Cardiac muscle cell (in vitro differentiated cells and primary cell): ENCODE data around the gene PITPNC1. TPM values are rescaled to one million over a fixed set of nuclear protein-coding genes. Genes with fewer than 3 reads are reported as not detected.

ENCODE experiments used
- DNase-seq, 2 donors: peaks; one replicate each; pipeline versions ENCODE4 v3.0.0 to v3.0.0-alpha.2; 2010 to 2017; ENCODE audit warnings: low read depth in 1 of 2, low spot score in 1 of 2
- H3K27ac ChIP-seq: fragments of 200-600 bp; sonication (generic); 2 replicates; pipeline ENCODE4 v1.5.1; 2016
- H3K27me3 ChIP-seq: fragments of 200-600 bp; sonication (generic); 2 replicates; pipeline ENCODE4 v1.6.0; 2016; ENCODE audit warnings: control low read depth
- H3K36me3 ChIP-seq: fragments of 200-600 bp; sonication (generic); 2 replicates; pipeline ENCODE4 v1.5.1; 2016; ENCODE audit warnings: control low read depth
- H3K4me1 ChIP-seq: fragments of 200-600 bp; sonication (generic); 2 replicates; pipeline ENCODE4 v1.8.1; 2017; ENCODE audit warnings: low read depth, mild to moderate bottlenecking, mixed run types
- H3K4me3 ChIP-seq: fragments of 200-600 bp; sonication (generic); 2 replicates; pipeline ENCODE4 v1.5.1; 2016; ENCODE audit warnings: mild to moderate bottlenecking
- H3K9me3 ChIP-seq: fragments of 200-600 bp; sonication (generic); 2 replicates; pipeline ENCODE4 v1.5.1; 2017; ENCODE audit warnings: low read depth, mild to moderate bottlenecking, control low read depth
- polyA plus RNA-seq: library from polyadenylated mRNA; unstranded; fragments of >200 nt; fragmentation: Nextera tagmentation; extraction: Ambion mirVana; gene quantifications from 2 replicates; pipeline ENCODE4 v1.2.1, GENCODE V29; 2016
- total RNA-seq: library from RNA; depleted of rRNA; stranded (reverse); fragments of >200 nt; gene quantifications from 2 replicates; pipeline ENCODE4 v1.2.3, GENCODE V29; 2016
- TF ChIP-seq, protein P1 (sequence below): IDR thresholded peaks from 2 replicates; pipeline ENCODE4 v1.5.1; 2012; ENCODE audit warnings: low read depth, mild to moderate bottlenecking, low read length

The PITPNC1 gene
- total and polyA plus RNA-seq, 2 experiments from 2014 or later: 4.8 to 5.7 TPM

DNA sequence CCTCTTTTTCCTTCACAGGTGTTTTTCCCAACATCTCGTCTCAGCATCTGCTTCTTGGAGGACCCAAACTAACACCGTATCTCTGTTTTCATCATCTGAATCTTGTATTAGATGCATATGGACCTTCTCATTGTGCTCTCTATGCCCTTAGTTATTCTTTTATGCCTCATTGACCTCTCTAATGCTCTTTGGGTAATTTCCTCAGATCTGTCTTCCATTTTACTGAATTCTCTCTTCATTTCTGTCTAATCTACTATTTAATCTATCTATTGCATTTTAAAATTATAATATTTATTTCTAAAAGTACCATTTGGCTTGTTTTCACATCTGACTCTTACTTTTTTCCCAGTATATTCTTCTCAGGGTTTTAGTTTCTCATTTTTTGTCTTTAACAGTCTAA is 81.1 kb downstream of the PITPNC1 start:
- no peaks in the 10 kb centered on the region for H3K9me3 ChIP-seq
- H3K27ac ChIP-seq: no peak overlapping the region
- no peaks in the 10 kb centered on the region for H3K4me1 ChIP-seq
- H3K36me3 ChIP-seq: no peaks in the 10 kb centered on the region
- TF ChIP-seq, protein P1, sequence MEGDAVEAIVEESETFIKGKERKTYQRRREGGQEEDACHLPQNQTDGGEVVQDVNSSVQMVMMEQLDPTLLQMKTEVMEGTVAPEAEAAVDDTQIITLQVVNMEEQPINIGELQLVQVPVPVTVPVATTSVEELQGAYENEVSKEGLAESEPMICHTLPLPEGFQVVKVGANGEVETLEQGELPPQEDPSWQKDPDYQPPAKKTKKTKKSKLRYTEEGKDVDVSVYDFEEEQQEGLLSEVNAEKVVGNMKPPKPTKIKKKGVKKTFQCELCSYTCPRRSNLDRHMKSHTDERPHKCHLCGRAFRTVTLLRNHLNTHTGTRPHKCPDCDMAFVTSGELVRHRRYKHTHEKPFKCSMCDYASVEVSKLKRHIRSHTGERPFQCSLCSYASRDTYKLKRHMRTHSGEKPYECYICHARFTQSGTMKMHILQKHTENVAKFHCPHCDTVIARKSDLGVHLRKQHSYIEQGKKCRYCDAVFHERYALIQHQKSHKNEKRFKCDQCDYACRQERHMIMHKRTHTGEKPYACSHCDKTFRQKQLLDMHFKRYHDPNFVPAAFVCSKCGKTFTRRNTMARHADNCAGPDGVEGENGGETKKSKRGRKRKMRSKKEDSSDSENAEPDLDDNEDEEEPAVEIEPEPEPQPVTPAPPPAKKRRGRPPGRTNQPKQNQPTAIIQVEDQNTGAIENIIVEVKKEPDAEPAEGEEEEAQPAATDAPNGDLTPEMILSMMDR: no peak
- no peak overlapping the region for H3K4me3 ChIP-seq
- DNase-seq: no peak
- H3K27me3 ChIP-seq: no peaks in the 10 kb centered on the region

DNA sequence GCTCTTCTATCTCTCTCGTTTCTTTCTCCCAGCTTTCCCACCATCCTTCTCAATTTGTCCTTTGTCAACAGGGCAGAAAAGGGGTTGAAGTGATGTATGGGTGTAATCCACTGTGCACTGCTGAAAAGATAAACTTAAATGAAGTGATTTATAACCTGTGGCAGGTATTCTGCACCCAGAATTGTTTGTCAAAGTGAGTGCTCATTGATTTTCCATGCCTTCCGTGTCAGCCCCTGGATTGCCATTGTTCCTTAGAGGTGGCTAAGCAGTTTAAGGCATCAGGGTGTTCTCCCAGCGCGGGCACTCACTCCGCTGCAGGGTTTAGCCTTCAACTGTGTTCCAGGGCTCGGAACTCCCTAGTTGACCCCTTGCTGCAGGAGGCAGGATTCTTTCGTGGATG is 82.9 kb downstream of the PITPNC1 start:
- Histone ChIP-seq H3K36me3 (no peaks in the 10 kb centered on the region), H3K4me3 (no peak overlapping the region), H3K9me3 (no peaks in the 10 kb centered on the region), H3K4me1 (no peaks in the 10 kb centered on the region), H3K27me3 (no peaks in the 10 kb centered on the region), H3K27ac (no peak overlapping the region)
- no peak for DNase-seq
- TF ChIP-seq, protein P1: no peak

DNA sequence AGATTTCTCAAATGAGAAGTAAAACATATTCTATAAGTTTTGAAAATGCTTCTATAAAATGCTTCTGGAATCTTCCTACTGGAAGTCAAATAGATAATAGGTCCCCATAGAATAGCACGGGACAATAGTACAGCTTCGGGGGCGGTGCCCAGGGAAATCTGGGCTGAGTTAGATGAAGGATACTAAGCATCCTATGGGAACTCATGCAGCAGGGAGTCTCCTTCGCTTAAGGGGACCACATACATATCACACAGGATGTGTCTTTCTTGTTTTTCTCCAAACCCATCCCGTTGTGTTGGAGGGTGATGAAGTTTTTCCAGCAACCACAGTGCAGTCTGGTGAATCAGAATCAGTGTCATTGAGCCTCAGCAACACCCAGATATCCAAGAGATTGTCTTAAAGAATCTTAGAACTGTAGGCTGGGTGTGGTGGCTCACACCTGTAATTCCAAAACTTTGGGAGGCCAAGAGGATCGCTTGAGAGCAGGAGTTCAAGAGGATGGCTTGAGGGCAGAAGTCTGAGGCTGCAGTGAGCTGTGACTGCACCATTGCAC is 84.2 kb downstream of the PITPNC1 start:
- no peaks in the 10 kb centered on the region for H3K4me1 ChIP-seq
- no peaks in the 10 kb centered on the region for H3K27me3 ChIP-seq
- TF ChIP-seq, protein P1: no peak
- H3K4me3 ChIP-seq: no peak overlapping the region
- DNase-seq: no peak
- no peaks in the 10 kb centered on the region for H3K9me3 ChIP-seq
- H3K36me3 ChIP-seq: no peaks in the 10 kb centered on the region
- no peak overlapping the region for H3K27ac ChIP-seq

DNA sequence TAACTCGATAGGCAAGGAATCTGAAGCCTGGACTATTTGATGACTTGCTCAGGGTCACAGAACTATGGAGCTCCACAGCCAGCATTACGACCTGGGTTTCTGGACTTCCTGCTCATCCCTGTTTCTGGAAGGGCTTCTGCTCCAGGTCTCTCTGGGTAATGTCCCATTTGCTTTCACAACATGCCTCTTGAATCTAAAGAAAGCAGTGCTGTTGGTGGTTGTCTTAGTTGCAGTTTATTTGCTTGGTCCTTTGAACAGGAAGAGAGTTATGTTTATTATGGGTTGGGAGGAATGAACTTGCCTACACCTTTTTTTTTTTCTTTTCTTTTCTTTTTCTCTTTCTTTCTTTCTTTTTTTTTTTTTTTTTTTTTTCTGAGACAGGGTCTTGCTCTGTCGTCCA is 84.8 kb downstream of the PITPNC1 start:
- Histone ChIP-seq H3K9me3 (no peaks in the 10 kb centered on the region), H3K36me3 (no peaks in the 10 kb centered on the region), H3K27me3 (no peaks in the 10 kb centered on the region), H3K4me3 (no peak overlapping the region), H3K27ac (no peak overlapping the region), H3K4me1 (no peaks in the 10 kb centered on the region)
- no peak for DNase-seq
- TF ChIP-seq, protein P1: no peak

DNA sequence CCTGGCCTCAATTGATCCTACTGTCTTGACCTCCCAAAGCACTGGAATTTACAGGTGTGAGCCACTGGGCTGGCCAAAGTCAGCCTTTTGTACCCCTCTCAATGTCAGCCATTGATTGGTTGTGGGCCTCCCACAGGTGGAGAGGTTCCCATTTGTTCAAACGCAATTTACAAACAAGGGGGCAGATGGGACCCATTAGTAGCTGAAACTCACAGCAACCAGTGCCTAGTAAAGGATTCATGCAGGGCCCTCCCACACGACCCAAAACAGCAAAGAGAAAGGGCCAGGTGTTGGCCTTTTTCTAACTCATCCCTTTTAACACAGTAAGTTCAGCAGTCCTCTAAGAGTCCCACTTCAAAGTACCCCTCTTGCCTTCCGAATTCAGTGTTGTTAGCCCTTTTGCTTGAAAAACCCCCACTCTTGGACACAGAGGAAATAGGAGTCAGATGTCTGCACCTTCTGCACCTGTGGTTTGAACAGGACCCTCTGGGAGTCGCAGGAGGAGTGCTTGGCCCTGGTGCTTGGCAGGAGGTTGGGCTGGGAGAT is 89.2 kb downstream of the PITPNC1 start:
- no peak for DNase-seq
- H3K4me1 ChIP-seq: peaks cover 5% of the 10 kb centered on the region
- H3K9me3 ChIP-seq: no peaks in the 10 kb centered on the region
- TF ChIP-seq, protein P1: no peak
- no peaks in the 10 kb centered on the region for H3K27me3 ChIP-seq
- H3K4me3 ChIP-seq: no peak overlapping the region
- H3K27ac ChIP-seq: no peak overlapping the region
- H3K36me3 ChIP-seq: no peaks in the 10 kb centered on the region
